GM19455 (cell line): Measurements from ENCODE around the gene KBTBD13.

Experiments
- ATAC-seq: cut with Tn5 transposase; IDR thresholded peaks from one replicate; pipeline ENCODE4 v1.9.1; 2021; ENCODE audit not compliant: unreplicated experiment

The KBTBD13 gene

DNA sequence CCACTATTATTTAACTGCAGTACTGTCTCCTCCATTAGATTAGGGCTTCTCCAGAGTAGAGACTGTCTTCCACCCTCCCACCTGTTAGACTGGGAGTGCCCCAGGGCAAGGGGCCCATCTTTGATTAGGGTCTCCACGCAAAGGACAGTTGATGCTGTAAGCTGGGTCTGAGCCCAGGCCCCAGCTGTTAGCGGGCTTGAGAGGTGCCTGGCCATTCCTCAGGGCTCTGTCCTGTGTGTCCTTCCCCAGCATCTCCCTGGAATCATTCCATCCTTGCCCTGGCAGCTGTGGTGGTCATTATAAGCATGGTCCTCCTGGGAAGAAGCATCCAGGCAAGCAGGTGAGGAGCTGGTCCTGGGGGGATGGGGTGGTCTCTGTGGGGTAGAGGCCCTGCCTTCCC, 25.3 kb upstream of the KBTBD13 start:
- ATAC-seq, result no peak

- ATAC-seq, result no peak
These were observed 23.6 kb upstream of the KBTBD13 start for GRCh38 chr15:65052956-65053355.

DNA sequence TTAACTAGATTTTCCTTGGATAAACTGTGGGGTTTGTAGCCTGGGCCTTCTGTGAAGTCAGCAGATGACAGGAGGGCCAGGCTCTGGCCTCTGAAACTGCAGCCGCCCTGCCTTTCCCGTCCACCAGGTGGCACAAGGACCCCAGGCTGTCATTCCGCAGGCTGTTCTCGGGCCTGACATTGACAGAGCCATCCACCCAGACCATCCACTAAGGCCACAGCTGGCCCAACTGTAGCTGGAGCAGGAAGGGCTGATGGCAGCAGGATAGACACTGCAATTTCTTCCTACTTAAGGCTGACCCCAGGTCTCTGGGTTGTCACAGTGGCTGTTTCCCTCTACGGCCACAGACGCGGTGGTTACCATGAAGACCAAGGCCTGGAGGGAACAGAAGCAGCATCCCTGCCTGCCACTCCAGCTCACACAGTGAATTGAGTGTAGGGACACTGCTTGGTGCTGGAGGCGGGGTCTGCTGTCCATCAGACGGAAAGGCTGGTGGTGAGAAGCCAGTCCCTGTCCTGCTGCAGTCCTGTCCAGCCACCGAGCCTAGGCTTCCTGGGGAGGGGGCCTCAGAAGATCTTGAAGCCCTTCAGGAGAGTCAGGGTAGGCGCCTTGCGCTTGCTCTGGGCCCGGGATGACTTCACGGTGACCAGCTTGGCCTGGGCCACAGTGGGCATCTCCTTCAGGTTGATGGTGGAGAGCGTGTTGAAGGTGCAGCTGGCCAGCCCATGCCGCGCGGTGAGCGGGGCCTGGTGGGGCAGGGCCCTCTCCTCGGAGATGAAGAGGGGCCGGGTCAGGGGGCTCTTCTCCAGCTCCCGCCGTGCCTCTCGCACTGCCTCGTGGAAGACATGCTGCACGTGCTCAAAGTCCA, 22.0 kb upstream of the KBTBD13 start:
- ATAC-seq, result no peak

- no peak for ATAC-seq
These were observed 21.2 kb upstream of the KBTBD13 start for GRCh38 chr15:65055201-65055870.

DNA sequence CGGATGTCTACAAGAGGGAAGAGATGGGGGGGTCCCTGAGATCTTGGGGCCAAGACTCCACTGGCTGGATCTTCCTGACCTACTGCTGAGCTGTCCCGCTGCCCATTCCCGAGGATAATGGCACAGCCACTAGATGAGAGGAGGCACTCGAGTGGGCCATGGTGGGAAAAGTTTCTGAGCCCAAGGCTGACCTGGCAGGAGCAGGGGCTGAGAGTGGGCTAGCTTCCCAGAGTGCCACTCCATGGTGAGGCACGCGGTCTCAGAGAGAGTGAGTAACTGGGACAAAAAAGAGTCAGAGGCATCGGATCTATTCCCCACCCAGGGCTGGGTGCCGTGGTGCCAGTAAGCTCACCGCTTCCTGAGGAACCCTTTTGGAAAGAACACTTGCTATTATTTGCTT, 20.4 kb upstream of the KBTBD13 start:
- no peak for ATAC-seq

DNA sequence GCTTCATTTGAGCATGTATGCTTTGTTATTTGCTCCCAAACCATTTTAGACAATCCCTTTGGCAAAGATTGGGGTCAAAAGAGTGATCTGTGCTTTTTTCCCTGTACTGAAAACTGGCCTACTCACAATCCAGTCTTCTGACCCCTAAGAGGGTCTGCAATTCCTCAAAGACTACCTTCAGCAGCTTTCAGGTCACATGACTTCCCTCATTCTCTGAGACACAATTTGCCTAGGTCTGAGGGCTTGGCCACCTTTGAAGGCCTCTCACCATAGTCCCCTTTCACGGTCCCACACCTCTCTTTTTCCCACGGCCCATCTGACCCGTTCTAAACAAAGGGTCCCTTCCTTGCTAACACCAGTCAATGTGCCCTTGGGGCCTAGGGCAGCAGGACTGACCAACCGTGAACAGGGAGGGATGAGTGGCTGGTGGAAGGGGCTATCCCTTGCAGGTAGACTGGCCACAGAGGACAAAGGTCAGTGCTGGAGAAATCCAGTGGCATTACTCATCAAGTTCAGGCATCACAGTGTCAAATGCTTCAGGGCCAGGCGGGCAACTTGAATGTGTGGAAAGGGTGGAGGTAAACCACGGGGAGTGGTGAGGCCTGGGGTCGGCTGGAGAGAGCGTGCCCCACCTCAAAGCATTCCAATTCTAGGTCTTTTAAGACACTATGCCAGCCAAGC, 19.5 kb upstream of the KBTBD13 start:
- ATAC-seq, result no peak

DNA sequence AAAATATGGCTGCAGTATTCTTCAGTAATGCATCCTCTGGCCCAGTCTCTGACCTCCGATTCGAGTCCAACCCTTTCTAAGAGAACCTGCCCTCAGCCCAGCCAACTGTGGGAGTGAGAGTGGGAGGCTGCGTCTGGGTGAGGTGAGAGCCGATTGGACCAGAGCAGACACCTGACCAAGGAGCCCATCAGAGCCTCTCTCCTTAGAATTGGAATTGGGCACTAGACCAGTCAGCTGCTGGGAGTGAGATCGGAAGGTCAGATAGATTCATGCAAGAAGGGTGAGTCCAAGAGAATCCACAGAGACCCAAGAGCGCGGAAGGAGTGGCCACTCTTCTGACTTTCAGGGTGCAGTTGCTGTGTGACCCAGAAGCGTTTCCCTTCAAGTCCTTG, 19.0 kb upstream of the KBTBD13 start:
- no peak for ATAC-seq

- no peak for ATAC-seq
These were observed 17.9 kb upstream of the KBTBD13 start for GRCh38 chr15:65058394-65059368.

- ATAC-seq, result no peak
These were observed 17.2 kb upstream of the KBTBD13 start for GRCh38 chr15:65059369-65059750.

- ATAC-seq, result no peak
These were observed 16.5 kb upstream of the KBTBD13 start for GRCh38 chr15:65059931-65060596.

GRCh38 chr15:65060641-65061397, 15.7 kb upstream of the KBTBD13 start:
- ATAC-seq, result no peak

DNA sequence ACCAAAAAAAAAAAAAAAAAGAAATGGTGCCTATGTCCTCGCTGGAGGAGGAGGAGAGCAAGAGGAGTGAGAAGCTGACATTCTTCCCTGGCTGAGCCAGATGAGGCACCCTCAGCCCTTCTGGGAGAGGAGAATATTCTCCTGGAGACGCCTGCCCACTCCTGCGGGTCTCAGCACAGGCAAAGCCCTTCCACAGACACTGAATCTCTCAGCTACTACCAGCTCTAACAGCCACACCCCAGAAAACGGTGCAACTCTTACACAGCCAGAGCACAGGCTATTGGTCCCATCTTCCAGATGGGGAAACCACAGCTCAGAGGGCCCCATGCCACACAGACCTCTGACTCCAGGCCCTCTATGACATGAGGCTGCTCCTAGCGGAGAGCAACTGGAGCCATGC, 14.5 kb upstream of the KBTBD13 start:
- ATAC-seq, result no peak

- no peak for ATAC-seq
These were observed 13.8 kb upstream of the KBTBD13 start for GRCh38 chr15:65062726-65063125.

GRCh38 chr15:65066001-65066634, 10.4 kb upstream of the KBTBD13 start:
- ATAC-seq, result no peak

- no peak for ATAC-seq
These were observed 9.8 kb upstream of the KBTBD13 start for GRCh38 chr15:65066635-65067316.

DNA sequence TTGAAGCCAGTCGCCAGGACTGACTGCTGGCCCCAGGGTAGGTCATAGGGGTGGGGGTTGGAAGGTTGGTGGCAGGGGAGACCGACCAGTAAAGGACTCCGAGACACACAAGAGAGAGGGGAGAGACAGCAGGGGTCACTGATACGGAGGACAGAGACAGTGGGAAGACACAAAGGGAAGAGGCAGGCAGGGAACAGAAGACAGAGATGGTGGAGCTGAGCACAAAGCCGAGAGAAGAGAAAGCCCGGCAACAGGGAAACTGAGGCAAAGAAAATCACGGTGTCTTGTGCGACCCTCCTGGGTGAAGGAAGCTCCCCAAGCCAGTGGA, 9.3 kb upstream of the KBTBD13 start:
- ATAC-seq, result no peak

GRCh38 chr15:65067645-65068402, 8.7 kb upstream of the KBTBD13 start, which contains the start of gene RASL12:
TSS of gene RASL12 (minus strand) at chr15:65067991. CDS start at chr15:65067835, 156 bp downstream.
- no peak for ATAC-seq

DNA sequence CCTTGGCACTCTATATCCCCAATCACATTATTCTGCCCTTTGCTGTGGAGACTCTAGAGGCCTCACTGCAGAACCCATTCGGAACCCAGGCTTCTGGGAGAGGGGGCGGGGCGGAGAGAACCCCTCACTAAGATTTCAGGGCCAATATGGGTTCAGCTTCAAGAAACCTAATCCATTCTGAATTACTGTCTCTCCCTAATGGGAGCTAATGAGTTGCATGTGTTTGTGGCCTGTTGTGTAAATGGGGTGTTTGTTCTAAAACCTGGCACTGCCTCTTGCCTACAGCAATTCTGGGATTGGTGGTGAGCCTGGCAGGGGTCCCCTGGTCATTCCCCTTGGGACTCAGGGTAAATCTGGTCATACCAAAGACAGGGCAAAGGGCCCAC, 8.2 kb upstream of the KBTBD13 start:
- ATAC-seq, result no peak
